GM06990 (cell line): Measurements from ENCODE around the gene HOATZ.

Source experiments
- DNase-seq: peaks from one replicate; pipeline ENCODE4 v3.0.0-alpha.2; 2011; ENCODE audit not compliant: insufficient read length; ENCODE audit errors: extremely low read depth
- H3K27me3 ChIP-seq: replicated peaks from 2 replicates; pipeline ENCODE4 v1.6.0; 2011; ENCODE audit warnings: low read length; ENCODE audit not compliant: control insufficient read depth, insufficient read depth
- H3K36me3 ChIP-seq: 2 replicates; pipeline ENCODE4 v1.5.1; 2011; ENCODE audit warnings: low read length; ENCODE audit not compliant: control insufficient read depth, insufficient read depth
- H3K4me3 ChIP-seq: replicated peaks from 2 replicates; pipeline ENCODE4 v1.5.1; 2011; ENCODE audit warnings: low read depth, mild to moderate bottlenecking, control low read depth, low read length
- CTCF ChIP-seq: IDR thresholded peaks from 2 replicates; pipeline ENCODE4 v1.5.1; 2011; ENCODE audit warnings: low read length, control low read depth, mild to moderate bottlenecking, inconsistent platforms; ENCODE audit not compliant: insufficient read depth, poor library complexity, severe bottlenecking

Gene HOATZ

GRCh38 chr11:111494040-111494439, 20.5 kb upstream of the HOATZ start:
- no peak for TF ChIP-seq CTCF
- Histone ChIP-seq H3K4me3 (no peak overlapping the region), H3K36me3 (no peaks in the 10 kb centered on the region), H3K27me3 (no peaks in the 10 kb centered on the region; the same call in 1 of the 2 replicates)
- no peak for DNase-seq

- no peak overlapping the region for H3K4me3 ChIP-seq
- TF ChIP-seq CTCF = no peak
- no peaks in the 10 kb centered on the region; the same call in 1 of the 2 replicates for H3K27me3 ChIP-seq
- no peak for DNase-seq
- no peaks in the 10 kb centered on the region for H3K36me3 ChIP-seq
Observed at GRCh38 chr11:111499483-111499882, 15.1 kb upstream of the HOATZ start.

GRCh38 chr11:111500481-111500880, 14.1 kb upstream of the HOATZ start:
- no peak for TF ChIP-seq CTCF
- no peaks in the 10 kb centered on the region; the same call in 1 of the 2 replicates for H3K27me3 ChIP-seq
- H3K4me3 ChIP-seq = no peak overlapping the region
- H3K36me3 ChIP-seq = no peaks in the 10 kb centered on the region
- no peak for DNase-seq

- no peaks in the 10 kb centered on the region; the same call in 1 of the 2 replicates for H3K27me3 ChIP-seq
- DNase-seq = no peak
- no peak overlapping the region for H3K4me3 ChIP-seq
- H3K36me3 ChIP-seq = no peaks in the 10 kb centered on the region
- no peak for TF ChIP-seq CTCF
Observed at GRCh38 chr11:111502611-111503010, 12.0 kb upstream of the HOATZ start.

GRCh38 chr11:111510311-111510710, 4.3 kb upstream of the HOATZ start:
- no peak overlapping the region for H3K4me3 ChIP-seq

More at GRCh38 chr11:111510311-111510710, 4.3 kb upstream of the HOATZ start:
- DNase-seq = no peak
- Histone ChIP-seq H3K36me3 (no peaks in the 10 kb centered on the region), H3K27me3 (peaks cover 4% of the 10 kb centered on the region; the same call in 1 of the 2 replicates)
- TF ChIP-seq CTCF = no peak
